Stomach (tissue), 4 donors: ENCODE measurements around the gene LRIG1.

Source experiments
- POLR2AphosphoS5 ChIP-seq, 3 donors: sonication (generic); formaldehyde crosslinking; IDR thresholded peaks; one replicate each; pipeline ENCODE4 v1.6.1; 2016; ENCODE audit warnings: antibody characterized with exemption in 3 of 3
- TF ChIP-seq, protein P1 (sequence below), 7 experiments: fragments of 450-650 bp in 4 of 7; fragments of 200-600 bp in 3 of 7; sonication (generic) in 3 of 7; IDR thresholded peaks; one replicate each; pipeline ENCODE4 v1.5.1; 2016 to 2019; ENCODE audit warnings: antibody characterized with exemption in 7 of 7, control low read depth in 2 of 7, mild to moderate bottlenecking in 1 of 7

DNA sequence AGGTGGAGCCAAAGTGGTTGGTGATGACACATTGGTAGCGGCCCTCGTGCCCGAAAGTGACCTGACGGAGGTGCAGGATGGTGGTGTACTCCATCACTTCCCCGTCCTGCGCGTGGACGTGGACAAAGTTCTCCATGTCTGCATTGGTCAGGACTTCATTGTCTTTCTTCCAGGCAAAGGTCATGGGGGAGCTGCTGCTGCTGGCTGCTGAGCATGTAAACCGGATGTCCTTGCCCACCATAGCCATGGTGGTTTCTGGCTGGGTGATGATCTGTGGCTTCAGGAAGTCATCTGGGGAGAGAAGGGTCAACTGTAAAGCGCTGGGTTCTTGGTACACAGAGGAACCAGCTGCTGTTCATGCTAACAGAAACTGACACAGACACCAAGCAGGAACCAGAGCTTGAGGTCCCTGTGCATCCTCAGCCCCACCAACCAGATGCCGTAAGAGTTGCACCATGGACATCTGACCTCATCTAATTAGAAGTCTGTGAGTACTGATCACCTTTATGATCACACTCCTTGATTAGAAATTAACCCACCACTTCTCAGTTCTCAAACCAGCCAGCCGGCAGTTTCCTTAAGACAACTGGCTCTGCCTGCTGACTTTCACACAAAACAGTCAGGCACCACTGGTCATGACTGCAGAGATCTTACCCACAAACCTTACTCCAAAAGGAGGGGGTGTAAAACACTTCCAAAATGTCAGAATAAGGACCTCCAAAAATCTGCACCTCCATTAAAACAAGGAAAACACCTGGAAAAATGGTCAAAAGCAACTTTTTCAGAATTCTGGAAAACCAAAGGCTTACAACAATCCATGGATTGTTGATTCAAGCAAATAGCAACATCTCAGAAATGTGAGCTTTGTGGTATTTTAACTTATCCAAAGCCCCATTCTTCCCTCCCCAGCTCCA is 114.6 kb downstream of the LRIG1 start:
- TF ChIP-seq POLR2AphosphoS5 (IDR thresholded peaks at IDR 0.05): no peak
- TF ChIP-seq, protein P1, sequence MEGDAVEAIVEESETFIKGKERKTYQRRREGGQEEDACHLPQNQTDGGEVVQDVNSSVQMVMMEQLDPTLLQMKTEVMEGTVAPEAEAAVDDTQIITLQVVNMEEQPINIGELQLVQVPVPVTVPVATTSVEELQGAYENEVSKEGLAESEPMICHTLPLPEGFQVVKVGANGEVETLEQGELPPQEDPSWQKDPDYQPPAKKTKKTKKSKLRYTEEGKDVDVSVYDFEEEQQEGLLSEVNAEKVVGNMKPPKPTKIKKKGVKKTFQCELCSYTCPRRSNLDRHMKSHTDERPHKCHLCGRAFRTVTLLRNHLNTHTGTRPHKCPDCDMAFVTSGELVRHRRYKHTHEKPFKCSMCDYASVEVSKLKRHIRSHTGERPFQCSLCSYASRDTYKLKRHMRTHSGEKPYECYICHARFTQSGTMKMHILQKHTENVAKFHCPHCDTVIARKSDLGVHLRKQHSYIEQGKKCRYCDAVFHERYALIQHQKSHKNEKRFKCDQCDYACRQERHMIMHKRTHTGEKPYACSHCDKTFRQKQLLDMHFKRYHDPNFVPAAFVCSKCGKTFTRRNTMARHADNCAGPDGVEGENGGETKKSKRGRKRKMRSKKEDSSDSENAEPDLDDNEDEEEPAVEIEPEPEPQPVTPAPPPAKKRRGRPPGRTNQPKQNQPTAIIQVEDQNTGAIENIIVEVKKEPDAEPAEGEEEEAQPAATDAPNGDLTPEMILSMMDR (IDR thresholded peaks at IDR 0.05): no peak
